ENCODE data around the gene CRIP1. TPM values are rescaled to one million over a fixed set of nuclear protein-coding genes. Genes with fewer than 3 reads are reported as not detected.

The CRIP1 gene
- total and polyA plus RNA-seq, 8 donors, result 71.5 to 281 (median 112) TPM

DNA sequence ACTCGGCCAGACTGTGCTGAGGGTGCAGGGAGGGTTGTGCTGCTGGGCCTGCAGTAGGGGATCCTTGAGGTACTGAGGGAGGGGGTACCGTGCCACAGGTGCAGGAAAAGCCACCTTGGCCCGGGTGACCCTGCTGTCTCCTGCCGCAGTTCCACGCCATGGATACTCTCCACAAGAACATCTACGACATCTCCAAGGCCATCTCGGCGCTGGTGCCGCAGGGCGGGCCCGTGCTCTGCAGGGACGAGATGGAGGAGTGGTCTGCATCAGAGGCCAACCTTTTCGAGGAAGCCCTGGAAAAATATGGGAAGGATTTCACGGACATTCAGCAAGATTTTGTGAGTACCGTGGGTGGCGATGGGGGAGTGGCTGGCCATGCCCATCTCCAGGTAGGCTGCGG is 26.1 kb upstream of the CRIP1 start:
- Histone ChIP-seq H3K4me1 (peaks cover 0 to 7% of the 10 kb centered on the region in 2 donors), H3K36me3 (peaks cover 0 to 84% of the 10 kb centered on the region in 2 donors), H3K27ac (no peak overlapping the region), H3K27me3 (no peaks in the 10 kb centered on the region), H3K4me3 (no peak overlapping the region), H3K9me3 (no peaks in the 10 kb centered on the region)
- TF ChIP-seq, protein P1, sequence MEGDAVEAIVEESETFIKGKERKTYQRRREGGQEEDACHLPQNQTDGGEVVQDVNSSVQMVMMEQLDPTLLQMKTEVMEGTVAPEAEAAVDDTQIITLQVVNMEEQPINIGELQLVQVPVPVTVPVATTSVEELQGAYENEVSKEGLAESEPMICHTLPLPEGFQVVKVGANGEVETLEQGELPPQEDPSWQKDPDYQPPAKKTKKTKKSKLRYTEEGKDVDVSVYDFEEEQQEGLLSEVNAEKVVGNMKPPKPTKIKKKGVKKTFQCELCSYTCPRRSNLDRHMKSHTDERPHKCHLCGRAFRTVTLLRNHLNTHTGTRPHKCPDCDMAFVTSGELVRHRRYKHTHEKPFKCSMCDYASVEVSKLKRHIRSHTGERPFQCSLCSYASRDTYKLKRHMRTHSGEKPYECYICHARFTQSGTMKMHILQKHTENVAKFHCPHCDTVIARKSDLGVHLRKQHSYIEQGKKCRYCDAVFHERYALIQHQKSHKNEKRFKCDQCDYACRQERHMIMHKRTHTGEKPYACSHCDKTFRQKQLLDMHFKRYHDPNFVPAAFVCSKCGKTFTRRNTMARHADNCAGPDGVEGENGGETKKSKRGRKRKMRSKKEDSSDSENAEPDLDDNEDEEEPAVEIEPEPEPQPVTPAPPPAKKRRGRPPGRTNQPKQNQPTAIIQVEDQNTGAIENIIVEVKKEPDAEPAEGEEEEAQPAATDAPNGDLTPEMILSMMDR (IDR thresholded peaks at IDR 0.05), result no peak
- DNase-seq, result no peak
- no peak for ATAC-seq
- intact Hi-C loops (cut with DNase I), result no loop called here

DNA sequence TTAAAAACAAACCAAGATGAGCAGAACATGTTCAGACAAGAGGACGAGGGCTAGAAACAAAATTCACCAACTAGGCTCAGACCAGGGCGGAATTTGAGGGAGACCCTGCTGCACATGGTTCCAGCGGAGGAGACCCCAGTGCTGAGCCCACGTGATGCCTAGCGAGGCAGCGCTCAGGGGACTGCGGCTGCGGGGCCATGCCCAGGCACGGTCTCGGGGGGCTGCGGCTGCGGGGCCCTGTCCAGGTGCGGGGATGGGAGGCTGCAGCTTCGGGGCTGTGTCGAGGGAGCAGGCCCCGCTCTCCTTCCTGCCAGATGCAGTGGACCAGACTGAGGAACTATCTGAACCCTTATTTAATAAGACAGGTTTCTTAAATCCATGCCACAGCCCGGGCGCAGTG is 24.8 kb upstream of the CRIP1 start:
- intact Hi-C loops (cut with DNase I), result no loop called here
- Histone ChIP-seq H3K36me3 (peaks cover 0 to 84% of the 10 kb centered on the region in 2 donors), H3K27ac (no peak overlapping the region), H3K9me3 (no peaks in the 10 kb centered on the region), H3K4me1 (peaks cover 0 to 16% of the 10 kb centered on the region in 2 donors), H3K27me3 (no peaks in the 10 kb centered on the region), H3K4me3 (no peak overlapping the region)
- TF ChIP-seq, protein P1 (IDR thresholded peaks at IDR 0.05), result no peak
- no peak for DNase-seq
- no peak for ATAC-seq

DNA sequence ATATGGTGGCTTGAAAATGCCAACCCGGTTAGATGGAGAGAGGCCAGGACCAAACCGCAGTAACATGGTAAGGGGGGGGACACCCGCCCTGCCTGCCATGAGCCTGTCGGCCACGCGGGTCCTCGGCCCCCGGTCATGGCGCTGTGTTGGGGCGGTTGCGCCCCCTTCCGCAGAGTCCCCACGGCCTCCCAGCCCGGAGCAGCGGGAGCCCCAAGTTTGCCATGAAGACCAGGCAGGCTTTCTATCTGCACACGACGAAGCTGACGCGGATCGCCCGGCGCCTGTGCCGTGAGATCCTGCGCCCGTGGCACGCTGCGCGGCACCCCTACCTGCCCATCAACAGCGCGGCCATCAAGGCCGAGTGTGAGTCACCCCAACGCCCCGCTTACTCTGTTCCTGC is 22.2 kb upstream of the CRIP1 start:
- no peak for ATAC-seq
- peaks cover 0 to 93% of the 10 kb centered on the region in 2 donors for H3K36me3 ChIP-seq
- no peaks in the 10 kb centered on the region for H3K9me3 ChIP-seq
- no peak overlapping the region for H3K4me3 ChIP-seq
- H3K4me1 ChIP-seq, result peaks cover 5 to 19% of the 10 kb centered on the region in 2 donors
- H3K27ac ChIP-seq, result no peak overlapping the region
- H3K27me3 ChIP-seq, result no peaks in the 10 kb centered on the region
- TF ChIP-seq, protein P1 (IDR thresholded peaks at IDR 0.05), result no peak
- no peak for DNase-seq
- intact Hi-C loops (cut with DNase I), result no loop called here

DNA sequence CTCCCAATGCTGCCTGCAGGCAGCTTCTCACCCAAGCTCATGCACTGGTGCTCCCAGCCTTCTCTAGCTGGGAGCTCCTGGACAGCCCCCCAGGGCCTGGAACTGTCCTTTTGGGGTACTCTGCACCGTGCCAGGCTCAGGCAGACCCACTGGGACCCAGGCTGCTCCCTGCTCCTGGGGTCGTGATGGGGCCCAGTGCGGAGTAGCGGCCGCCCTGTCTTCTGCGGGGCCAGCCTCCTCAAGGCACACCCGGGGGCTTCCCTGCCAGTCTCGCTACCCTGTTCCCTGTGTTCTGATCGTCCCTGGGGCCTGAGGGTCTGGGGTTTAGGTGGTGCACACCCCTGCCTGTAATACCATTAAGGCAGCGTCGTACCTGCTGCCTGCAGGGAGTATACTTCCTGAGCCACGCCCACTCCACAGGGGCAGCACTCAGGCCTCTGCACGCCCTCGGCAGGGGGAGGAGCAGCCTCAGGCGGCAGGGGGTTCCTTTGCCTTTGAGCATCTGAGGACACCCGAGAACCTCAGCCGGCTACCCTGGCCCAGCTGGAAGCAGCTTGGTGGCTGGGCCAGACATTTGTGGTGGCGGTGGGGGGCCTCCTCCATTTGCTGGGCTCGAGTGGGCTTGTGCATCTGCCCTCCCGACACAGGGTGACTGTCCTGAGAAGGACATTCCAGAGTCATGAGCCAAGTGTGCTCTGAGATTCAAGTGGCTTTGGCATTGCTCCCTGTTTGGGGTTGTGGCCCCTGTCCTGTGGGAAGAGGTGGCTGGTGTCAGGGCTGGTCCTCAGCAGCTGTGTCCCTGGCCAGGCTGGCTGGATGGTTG is 21.3 kb upstream of the CRIP1 start:
- H3K4me3 ChIP-seq, result no peak overlapping the region
- no peaks in the 10 kb centered on the region for H3K27me3 ChIP-seq
- peak overlapping the region in 1 of 2 donors; percentile 18 for H3K27ac ChIP-seq
- peak in 1 of 4 donors; percentile 65 for DNase-seq
- TF ChIP-seq, protein P1 (IDR thresholded peaks at IDR 0.05), result no peak
- H3K4me1 ChIP-seq, result peaks cover 5 to 19% of the 10 kb centered on the region in 2 donors
- intact Hi-C loops (cut with DNase I), result no loop called here
- ATAC-seq, result peak; percentile 80
- H3K9me3 ChIP-seq, result no peaks in the 10 kb centered on the region
- peaks cover 0 to 97% of the 10 kb centered on the region in 2 donors for H3K36me3 ChIP-seq

DNA sequence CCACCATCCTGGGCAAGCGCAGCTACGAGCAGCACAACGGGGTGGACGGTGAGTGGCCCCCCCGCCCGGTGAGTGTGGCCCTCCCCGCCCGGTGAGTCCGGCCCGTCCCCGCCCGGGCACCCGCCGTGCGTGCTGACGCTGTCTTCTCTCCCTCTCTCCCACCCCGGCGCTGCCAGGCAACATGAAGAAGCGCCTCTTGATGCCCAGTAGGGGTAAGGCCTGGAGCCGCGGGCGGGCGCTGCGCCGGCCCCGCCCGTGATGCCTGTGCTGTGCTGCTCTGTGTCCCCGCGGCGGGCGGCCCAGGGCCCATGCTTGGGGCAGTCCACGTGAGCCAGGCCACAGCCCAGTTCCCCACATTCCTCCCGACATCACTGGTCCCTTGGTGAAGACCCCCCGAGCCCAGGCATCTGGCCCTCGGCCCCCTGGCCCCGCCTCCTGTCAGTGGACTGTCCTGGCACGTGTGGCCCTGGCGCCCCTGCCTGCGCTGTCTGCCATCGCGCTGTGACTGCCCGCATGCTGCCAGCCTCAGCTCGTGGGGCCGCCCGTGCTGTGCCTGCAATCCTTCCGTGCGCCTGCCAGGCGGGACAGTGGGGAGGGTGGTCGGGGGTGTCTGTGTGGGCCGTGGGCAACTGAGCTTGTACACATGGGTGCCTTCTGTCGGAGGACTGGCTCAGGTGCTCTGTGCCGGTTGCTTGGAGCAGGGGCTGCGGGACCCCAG is 20.0 kb upstream of the CRIP1 start:
- H3K4me3 ChIP-seq, result no peak overlapping the region
- no peak for DNase-seq
- H3K36me3 ChIP-seq, result peaks cover 0 to 92% of the 10 kb centered on the region in 2 donors
- no peaks in the 10 kb centered on the region for H3K27me3 ChIP-seq
- TF ChIP-seq, protein P1 (IDR thresholded peaks at IDR 0.05), result no peak
- H3K27ac ChIP-seq, result no peak overlapping the region
- intact Hi-C loops (cut with DNase I), result no loop called here
- H3K4me1 ChIP-seq, result peaks cover 12 to 25% of the 10 kb centered on the region in 2 donors
- no peaks in the 10 kb centered on the region for H3K9me3 ChIP-seq
- no peak for ATAC-seq

All from left lung (tissue), 10 donors.